Activated naive CD8-positive, alpha-beta T cell treated with anti-CD3 and anti-CD28 coated beads, Interleukin-2, amount 10 ng/mL, durations not matched to agents 7 days and 5 days (primary cell): ENCODE data around the gene LLGL1. TPM values are rescaled to one million over a fixed set of nuclear protein-coding genes. Genes with fewer than 3 reads are reported as not detected.

Source experiments
- ATAC-seq: fragments of 150-1000 bp; cut with Tn5 transposase; one replicate; pipeline ENCODE4 v1.10.0; 2021; ENCODE audit warnings: low read depth, moderate library complexity
- POLR2A ChIA-PET: fragments of 350-600 bp; sonication (Branson Sonifier 250); formaldehyde crosslinking; loops from one replicate; lab custom pipeline; 2021; ENCODE audit warnings: antibody characterized with exemption; lab: Charles Lee
- DNase-seq: peaks from one replicate; pipeline ENCODE4 v3.0.0; 2021
- H3K27ac Mint-ChIP-seq: one replicate; pipeline ENCODE4 v1.8.0; 2022; ENCODE audit warnings: mild to moderate bottlenecking, mixed read lengths
- H3K27me3 Mint-ChIP-seq: one replicate; pipeline ENCODE4 v1.8.0; 2022; ENCODE audit warnings: mild to moderate bottlenecking, moderate library complexity, mixed read lengths
- H3K36me3 Mint-ChIP-seq: one replicate; pipeline ENCODE4 v1.8.0; 2021; ENCODE audit warnings: mild to moderate bottlenecking, mixed read lengths
- H3K4me1 Mint-ChIP-seq: one replicate; pipeline ENCODE4 v1.8.0; 2021; ENCODE audit warnings: mixed read lengths
- H3K4me3 Mint-ChIP-seq: one replicate; pipeline ENCODE4 v1.8.0; 2022; ENCODE audit warnings: mild to moderate bottlenecking, moderate library complexity, mixed read lengths
- H3K9me3 Mint-ChIP-seq: one replicate; pipeline ENCODE4 v1.8.0; 2021; ENCODE audit warnings: mixed read lengths
- total RNA-seq, 2 experiments: library from RNA; stranded (reverse); gene quantifications; one replicate each; pipeline ENCODE4 v1.2.3, GENCODE V29; 2021

Gene LLGL1
- total RNA-seq, 2 experiments from 2014 or later = 21.3 to 21.6 TPM

GRCh38 chr17:18261146-18261515 is 35.7 kb downstream of the LLGL1 start:
- peaks cover 25% of the 10 kb centered on the region for H3K4me1 Mint-ChIP-seq
- no peaks in the 10 kb centered on the region for H3K9me3 Mint-ChIP-seq
- peak overlapping the region; percentile 87 for H3K27ac Mint-ChIP-seq
- H3K36me3 Mint-ChIP-seq = peaks cover 4% of the 10 kb centered on the region
- peak overlapping the region; percentile 84 for H3K4me3 Mint-ChIP-seq
- H3K27me3 Mint-ChIP-seq = no peaks in the 10 kb centered on the region
- DNase-seq = no peak
- ATAC-seq = no peak
- POLR2A ChIA-PET = interaction anchor here (1.0 to 1.2 kb wide), 2 partner anchors 8 to 15 kb away, joined by 3 read pairs; no protein-coding TSS in a partner anchor

- Mint-ChIP-seq H3K27me3 (no peaks in the 10 kb centered on the region), H3K27ac (peak overlapping the region; percentile 87), H3K36me3 (peaks cover 4% of the 10 kb centered on the region), H3K4me1 (peaks cover 27% of the 10 kb centered on the region), H3K4me3 (peak overlapping the region; percentile 84), H3K9me3 (no peaks in the 10 kb centered on the region)
- POLR2A ChIA-PET = interaction anchor here (1.0 to 1.2 kb wide), 2 partner anchors 9 to 14 kb away, joined by 3 read pairs; no protein-coding TSS in a partner anchor
- no peak for ATAC-seq
- no peak for DNase-seq
Measured at GRCh38 chr17:18261659-18262058, 36.2 kb downstream of the LLGL1 start.

GRCh38 chr17:18262111-18262510 is 36.7 kb downstream of the LLGL1 start:
- no peaks in the 10 kb centered on the region for H3K27me3 Mint-ChIP-seq
- H3K27ac Mint-ChIP-seq = peak overlapping the region; percentile 30
- peak overlapping the region; percentile 84 for H3K4me3 Mint-ChIP-seq
- peaks cover 4% of the 10 kb centered on the region for H3K36me3 Mint-ChIP-seq
- DNase-seq (no peak), ATAC-seq (no peak)
- H3K4me1 Mint-ChIP-seq = peaks cover 24% of the 10 kb centered on the region
- POLR2A ChIA-PET = interaction anchor here (1.0 to 1.2 kb wide), 2 partner anchors 9 to 14 kb away, joined by 3 read pairs; no protein-coding TSS in a partner anchor
- no peaks in the 10 kb centered on the region for H3K9me3 Mint-ChIP-seq

GRCh38 chr17:18262641-18263040 is 37.2 kb downstream of the LLGL1 start:
- peaks cover 4% of the 10 kb centered on the region for H3K36me3 Mint-ChIP-seq
- DNase-seq (no peak), ATAC-seq (no peak)
- H3K9me3 Mint-ChIP-seq = no peaks in the 10 kb centered on the region
- peaks cover 24% of the 10 kb centered on the region for H3K4me1 Mint-ChIP-seq
- no peaks in the 10 kb centered on the region for H3K27me3 Mint-ChIP-seq
- POLR2A ChIA-PET = no interaction called here
- no peak overlapping the region for H3K4me3 Mint-ChIP-seq
- no peak overlapping the region for H3K27ac Mint-ChIP-seq

- no peaks in the 10 kb centered on the region for H3K27me3 Mint-ChIP-seq
- H3K4me1 Mint-ChIP-seq = peaks cover 21% of the 10 kb centered on the region
- no peak overlapping the region for H3K27ac Mint-ChIP-seq
- no peak for ATAC-seq
- H3K4me3 Mint-ChIP-seq = no peak overlapping the region
- POLR2A ChIA-PET = interaction anchor here (0.9 to 1.2 kb wide), 2 partner anchors 14 to 27 kb away, joined by 3 read pairs; no protein-coding TSS in a partner anchor
- DNase-seq = no peak
- H3K9me3 Mint-ChIP-seq = no peaks in the 10 kb centered on the region
- peaks cover 1% of the 10 kb centered on the region for H3K36me3 Mint-ChIP-seq
Measured at GRCh38 chr17:18263885-18264682, 38.6 kb downstream of the LLGL1 start.

- no peaks in the 10 kb centered on the region for H3K27me3 Mint-ChIP-seq
- peaks cover 13% of the 10 kb centered on the region for H3K4me1 Mint-ChIP-seq
- H3K36me3 Mint-ChIP-seq = peaks cover 3% of the 10 kb centered on the region
- ATAC-seq (no peak), DNase-seq (no peak)
- POLR2A ChIA-PET = no interaction called here
- H3K4me3 Mint-ChIP-seq = no peak overlapping the region
- H3K9me3 Mint-ChIP-seq = no peaks in the 10 kb centered on the region
- no peak overlapping the region for H3K27ac Mint-ChIP-seq
Measured at GRCh38 chr17:18267366-18267765, 41.9 kb downstream of the LLGL1 start.

- POLR2A ChIA-PET = no interaction called here
- Mint-ChIP-seq H3K4me3 (no peak overlapping the region), H3K4me1 (peaks cover 12% of the 10 kb centered on the region), H3K27ac (no peak overlapping the region), H3K27me3 (no peaks in the 10 kb centered on the region), H3K9me3 (no peaks in the 10 kb centered on the region), H3K36me3 (peaks cover 3% of the 10 kb centered on the region)
- DNase-seq (no peak), ATAC-seq (peak; percentile 46)
Measured at GRCh38 chr17:18267927-18268711, 42.7 kb downstream of the LLGL1 start.

- peaks cover 10% of the 10 kb centered on the region for H3K4me1 Mint-ChIP-seq
- H3K9me3 Mint-ChIP-seq = no peaks in the 10 kb centered on the region
- no peaks in the 10 kb centered on the region for H3K27me3 Mint-ChIP-seq
- no peak for ATAC-seq
- peaks cover 2% of the 10 kb centered on the region for H3K36me3 Mint-ChIP-seq
- no peak for DNase-seq
- POLR2A ChIA-PET = interaction anchor here (1.0 kb wide), 1 partner anchor 10 kb away, joined by 4 read pairs; the partner anchor contains the start of gene MIEF2
- no peak overlapping the region for H3K4me3 Mint-ChIP-seq
- H3K27ac Mint-ChIP-seq = no peak overlapping the region
Measured at GRCh38 chr17:18270046-18270931, 44.9 kb downstream of the LLGL1 start.

- H3K36me3 Mint-ChIP-seq = peaks cover 7% of the 10 kb centered on the region
- no peak for ATAC-seq
- no peak for DNase-seq
- H3K4me3 Mint-ChIP-seq = no peak overlapping the region
- H3K27me3 Mint-ChIP-seq = no peaks in the 10 kb centered on the region
- H3K27ac Mint-ChIP-seq = no peak overlapping the region
- POLR2A ChIA-PET = no interaction called here
- no peaks in the 10 kb centered on the region for H3K4me1 Mint-ChIP-seq
- no peaks in the 10 kb centered on the region for H3K9me3 Mint-ChIP-seq
Measured at GRCh38 chr17:18277076-18277475, 51.6 kb downstream of the LLGL1 start.

GRCh38 chr17:18278867-18279266 is 53.4 kb downstream of the LLGL1 start:
- Mint-ChIP-seq H3K36me3 (peaks cover 10% of the 10 kb centered on the region), H3K27me3 (no peaks in the 10 kb centered on the region), H3K9me3 (no peaks in the 10 kb centered on the region), H3K4me1 (no peaks in the 10 kb centered on the region), H3K27ac (no peak overlapping the region), H3K4me3 (no peak overlapping the region)
- DNase-seq (no peak), ATAC-seq (no peak)
- POLR2A ChIA-PET = no interaction called here

GRCh38 chr17:18280249-18280648 is 54.8 kb downstream of the LLGL1 start:
- H3K4me1 Mint-ChIP-seq = no peaks in the 10 kb centered on the region
- DNase-seq (no peak), ATAC-seq (no peak)
- no peaks in the 10 kb centered on the region for H3K27me3 Mint-ChIP-seq
- no peaks in the 10 kb centered on the region for H3K9me3 Mint-ChIP-seq
- no peak overlapping the region for H3K27ac Mint-ChIP-seq
- H3K36me3 Mint-ChIP-seq = peaks cover 14% of the 10 kb centered on the region
- POLR2A ChIA-PET = no interaction called here
- H3K4me3 Mint-ChIP-seq = no peak overlapping the region

- no peaks in the 10 kb centered on the region for H3K9me3 Mint-ChIP-seq
- no peaks in the 10 kb centered on the region for H3K27me3 Mint-ChIP-seq
- H3K4me3 Mint-ChIP-seq = no peak overlapping the region
- H3K27ac Mint-ChIP-seq = no peak overlapping the region
- POLR2A ChIA-PET = no interaction called here
- peaks cover 18% of the 10 kb centered on the region for H3K36me3 Mint-ChIP-seq
- DNase-seq (no peak), ATAC-seq (no peak)
- H3K4me1 Mint-ChIP-seq = no peaks in the 10 kb centered on the region
Measured at GRCh38 chr17:18280766-18281371, 55.4 kb downstream of the LLGL1 start.
